ENCODE measurements around the gene PAPOLA.
"Not testable (repeated sequence)": the region's sequence is repeated elsewhere in the genome, so short reads cannot be mapped to it uniquely, and the experiment has no call there.

DNA sequence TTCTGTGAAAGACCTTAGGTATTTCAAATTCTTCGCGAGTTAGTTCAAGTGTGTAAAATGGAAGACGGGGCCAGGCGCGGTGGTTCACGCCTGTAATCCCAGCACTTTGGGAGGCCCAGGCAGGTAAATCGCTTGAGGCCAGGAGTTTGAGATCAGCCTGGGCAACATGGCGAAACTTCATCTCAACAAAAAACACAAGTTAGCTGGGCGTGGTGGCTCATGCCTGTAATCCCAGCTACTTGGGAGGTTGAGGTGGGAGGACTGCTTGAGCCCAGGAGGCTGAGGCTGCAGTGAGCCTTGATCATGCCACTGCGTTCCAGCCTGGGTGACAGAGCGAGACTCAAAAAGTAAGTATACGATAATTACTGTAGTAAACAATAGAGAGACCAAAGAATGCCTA, 2.2 kb downstream of the PAPOLA start:
- TF ChIP-seq CTCF, POLR2A (IDR thresholded peaks at IDR 0.05): not testable (repeated sequence)

Measured in Peyer's patch (tissue), 4 donors.